GM19351 (cell line): ENCODE measurements around the gene PRPF39.
"Not testable (repeated sequence)": the region's sequence is repeated elsewhere in the genome, so short reads cannot be mapped to it uniquely, and the experiment has no call there.

Experiments
- ATAC-seq: cut with Tn5 transposase; IDR thresholded peaks from one replicate; pipeline ENCODE4 v1.9.1; 2021; ENCODE audit warnings: mild to moderate bottlenecking, moderate library complexity; ENCODE audit not compliant: unreplicated experiment

Gene PRPF39

GRCh38 chr14:45081096-45081495, 2.8 kb upstream of the PRPF39 start:
- not testable (repeated sequence) for ATAC-seq

- ATAC-seq: no peak
Measured at GRCh38 chr14:45082420-45082819, 1.5 kb upstream of the PRPF39 start.

GRCh38 chr14:45083617-45083975, 320 bp upstream of the PRPF39 start:
- peak; percentile 16 for ATAC-seq

DNA sequence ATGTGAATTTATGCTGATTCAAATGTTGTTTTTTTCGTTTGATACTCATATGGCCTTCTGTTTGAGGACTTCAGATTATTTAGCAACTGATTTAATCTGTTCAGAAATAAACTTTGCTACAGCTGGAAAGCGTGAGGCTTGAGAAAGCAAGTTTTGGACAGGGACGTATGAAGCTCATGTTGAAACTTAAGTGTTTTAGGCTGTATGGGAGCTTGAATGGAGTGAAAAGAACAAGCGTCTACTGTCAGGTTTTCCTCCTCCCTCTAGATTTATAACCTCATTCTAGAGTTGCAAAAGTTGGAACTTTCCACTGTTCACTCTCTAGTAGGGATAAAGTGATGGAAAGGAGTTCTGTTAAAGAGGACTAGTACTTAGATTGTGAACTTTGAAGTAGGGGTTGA, 1.0 kb downstream of the PRPF39 start:
- no peak for ATAC-seq

DNA sequence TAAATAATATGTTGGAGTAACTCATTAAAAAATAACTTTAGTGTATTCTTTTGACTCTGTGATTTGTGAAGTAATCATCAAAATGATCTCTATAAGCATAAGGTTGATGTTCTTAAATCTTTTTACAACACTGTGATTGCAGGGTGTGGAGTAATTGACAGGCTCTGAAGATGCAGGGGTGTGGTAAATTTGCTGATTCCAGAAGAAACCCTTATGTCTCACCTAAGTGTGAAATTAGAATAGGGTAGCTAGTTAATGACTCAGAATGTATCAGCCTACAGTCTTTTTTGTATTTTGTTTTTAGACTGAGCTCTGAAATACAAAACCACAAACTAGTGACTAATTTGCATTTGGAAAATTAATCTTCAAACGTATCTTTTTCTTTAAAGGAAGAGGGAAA, 5.9 kb downstream of the PRPF39 start:
- ATAC-seq: peak; percentile 84

DNA sequence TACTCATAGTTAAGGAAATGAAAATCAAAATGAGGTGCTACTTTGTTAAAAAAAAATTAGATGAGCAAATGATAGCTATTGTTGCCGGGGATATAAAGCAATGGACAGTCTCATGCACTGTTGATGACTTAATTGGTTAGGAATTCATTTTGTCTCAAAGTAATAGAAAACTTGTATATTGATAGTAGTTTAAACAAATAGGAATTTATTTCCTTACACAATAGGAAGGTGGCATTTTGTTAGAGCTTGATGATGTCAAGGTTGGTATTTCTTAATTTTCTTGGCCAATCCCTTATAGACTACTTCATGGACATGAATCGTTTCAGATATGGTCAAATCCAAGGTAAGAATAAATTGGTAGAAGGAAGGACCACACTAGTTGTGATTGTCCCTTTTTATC, 7.8 kb downstream of the PRPF39 start:
- ATAC-seq: no peak

- no peak for ATAC-seq
Measured at GRCh38 chr14:45094275-45094674, 10.4 kb downstream of the PRPF39 start.

DNA sequence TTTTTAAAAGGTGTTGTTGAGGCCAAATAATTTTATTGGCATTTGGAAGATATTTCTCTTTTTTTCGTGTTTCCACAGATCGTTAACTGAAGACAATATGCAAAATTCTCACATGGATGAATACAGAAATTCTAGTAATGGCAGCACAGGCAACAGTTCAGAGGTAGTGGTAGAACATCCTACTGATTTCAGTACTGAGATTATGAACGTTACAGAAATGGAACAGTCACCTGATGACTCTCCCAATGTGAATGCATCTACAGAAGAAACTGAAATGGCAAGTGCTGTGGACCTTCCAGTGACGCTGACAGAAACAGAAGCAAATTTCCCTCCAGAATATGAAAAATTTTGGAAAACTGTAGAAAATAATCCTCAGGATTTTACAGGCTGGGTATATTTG, 11.2 kb downstream of the PRPF39 start:
- no peak for ATAC-seq

DNA sequence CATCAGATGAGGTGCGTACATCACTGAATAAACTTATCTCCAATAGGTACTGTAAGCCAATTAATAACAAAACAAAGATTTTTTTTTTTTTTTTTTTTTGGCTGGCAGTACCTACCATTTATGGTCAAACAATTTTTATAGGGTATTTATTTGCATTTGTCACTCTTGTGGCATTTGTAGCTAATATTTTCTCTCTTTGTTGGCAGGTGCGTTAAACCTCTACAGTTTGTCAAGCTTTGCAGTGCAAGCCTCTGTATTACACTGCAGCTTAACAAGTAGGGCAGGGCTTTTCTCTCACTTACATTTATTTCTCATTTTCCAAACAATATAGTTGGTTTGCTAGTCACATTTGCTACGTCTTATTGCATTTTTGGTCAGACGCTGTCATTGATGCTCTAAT, 12.3 kb downstream of the PRPF39 start:
- ATAC-seq: no peak

GRCh38 chr14:45103806-45104205, 19.9 kb downstream of the PRPF39 start:
- ATAC-seq: no peak

GRCh38 chr14:45104561-45104960, 20.6 kb downstream of the PRPF39 start:
- ATAC-seq: no peak

- no peak for ATAC-seq
Measured at GRCh38 chr14:45112896-45113781, 29.2 kb downstream of the PRPF39 start.

GRCh38 chr14:45114327-45114726, 30.4 kb downstream of the PRPF39 start:
- ATAC-seq: no peak

DNA sequence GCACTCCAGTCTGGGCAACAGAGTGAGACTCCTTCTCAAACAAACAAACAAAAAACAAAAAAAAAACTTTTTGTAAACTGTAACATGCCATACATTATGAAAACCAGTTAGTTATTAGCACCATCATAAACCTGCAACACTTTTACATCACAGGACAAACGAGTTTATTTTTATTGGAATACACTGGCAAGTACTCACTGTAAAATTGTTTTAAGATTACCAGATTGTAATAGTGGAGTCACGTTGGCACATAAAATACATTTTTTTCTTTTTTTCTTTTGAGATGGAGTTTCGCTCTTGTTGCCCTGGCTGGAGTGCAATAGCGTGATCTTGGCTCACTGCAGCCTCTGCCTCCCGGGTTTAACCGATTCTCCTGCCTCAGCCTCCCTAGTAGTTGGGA, 34.7 kb downstream of the PRPF39 start:
- no peak for ATAC-seq

DNA sequence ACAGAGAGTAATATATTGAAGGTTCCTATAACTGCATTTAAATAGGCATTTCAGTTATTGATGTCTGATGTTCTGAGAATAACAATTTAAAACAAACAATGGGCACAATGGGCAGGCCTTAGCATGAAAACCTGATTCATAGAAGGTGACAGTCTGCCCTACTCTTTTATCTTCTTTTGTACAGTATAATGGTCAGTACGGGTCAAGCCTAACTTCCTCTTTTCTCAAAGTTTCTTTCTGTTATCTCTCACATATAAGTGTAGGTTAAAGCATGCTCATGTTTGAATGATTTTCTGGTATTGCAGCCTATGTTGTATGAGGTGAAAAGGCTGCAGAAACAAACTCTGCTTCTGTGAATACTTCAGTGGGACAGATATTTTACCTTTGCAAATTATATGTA, 36.2 kb downstream of the PRPF39 start:
- ATAC-seq: peak; percentile 77

- no peak for ATAC-seq
Measured at GRCh38 chr14:45123271-45123670, 39.4 kb downstream of the PRPF39 start.

DNA sequence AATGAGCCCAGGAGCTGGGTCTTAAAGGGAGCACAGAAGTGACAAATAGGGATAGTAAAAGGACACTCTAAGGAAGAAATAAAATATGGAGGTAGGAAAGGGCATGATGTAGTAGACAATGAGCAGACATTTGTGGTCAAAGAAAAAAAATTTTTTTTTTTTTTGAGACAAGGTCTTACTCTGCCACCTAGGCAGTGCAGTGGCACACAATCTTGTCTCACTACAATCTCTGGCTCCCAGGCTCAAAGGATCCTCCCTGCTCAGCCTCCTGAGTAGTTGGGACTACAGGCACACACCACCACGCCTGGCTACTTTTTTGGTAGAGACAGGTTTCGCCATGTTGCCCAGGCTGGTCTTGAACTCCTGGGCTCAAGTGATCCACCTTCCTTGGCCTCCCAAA, 41.8 kb downstream of the PRPF39 start:
- no peak for ATAC-seq

- ATAC-seq: no peak
Measured at GRCh38 chr14:45128963-45129629, 45.2 kb downstream of the PRPF39 start.

DNA sequence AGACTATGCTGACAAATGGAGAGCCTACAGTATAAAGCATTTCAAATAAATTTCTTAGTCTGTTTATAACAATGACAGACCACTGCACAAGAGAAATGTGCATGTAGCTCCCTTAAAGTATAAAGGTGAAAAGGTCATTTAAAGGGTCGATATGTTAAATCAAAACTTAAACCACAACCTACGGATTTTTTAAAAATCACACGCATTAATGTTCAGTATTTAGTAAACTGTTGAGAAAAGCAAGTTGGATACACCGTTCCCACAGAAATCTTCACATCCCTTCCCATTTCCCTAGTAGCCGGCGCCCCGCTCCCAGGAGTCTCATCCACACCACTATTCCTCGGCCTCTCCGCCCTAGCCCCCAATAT, 49.8 kb downstream of the PRPF39 start:
- no peak for ATAC-seq

DNA sequence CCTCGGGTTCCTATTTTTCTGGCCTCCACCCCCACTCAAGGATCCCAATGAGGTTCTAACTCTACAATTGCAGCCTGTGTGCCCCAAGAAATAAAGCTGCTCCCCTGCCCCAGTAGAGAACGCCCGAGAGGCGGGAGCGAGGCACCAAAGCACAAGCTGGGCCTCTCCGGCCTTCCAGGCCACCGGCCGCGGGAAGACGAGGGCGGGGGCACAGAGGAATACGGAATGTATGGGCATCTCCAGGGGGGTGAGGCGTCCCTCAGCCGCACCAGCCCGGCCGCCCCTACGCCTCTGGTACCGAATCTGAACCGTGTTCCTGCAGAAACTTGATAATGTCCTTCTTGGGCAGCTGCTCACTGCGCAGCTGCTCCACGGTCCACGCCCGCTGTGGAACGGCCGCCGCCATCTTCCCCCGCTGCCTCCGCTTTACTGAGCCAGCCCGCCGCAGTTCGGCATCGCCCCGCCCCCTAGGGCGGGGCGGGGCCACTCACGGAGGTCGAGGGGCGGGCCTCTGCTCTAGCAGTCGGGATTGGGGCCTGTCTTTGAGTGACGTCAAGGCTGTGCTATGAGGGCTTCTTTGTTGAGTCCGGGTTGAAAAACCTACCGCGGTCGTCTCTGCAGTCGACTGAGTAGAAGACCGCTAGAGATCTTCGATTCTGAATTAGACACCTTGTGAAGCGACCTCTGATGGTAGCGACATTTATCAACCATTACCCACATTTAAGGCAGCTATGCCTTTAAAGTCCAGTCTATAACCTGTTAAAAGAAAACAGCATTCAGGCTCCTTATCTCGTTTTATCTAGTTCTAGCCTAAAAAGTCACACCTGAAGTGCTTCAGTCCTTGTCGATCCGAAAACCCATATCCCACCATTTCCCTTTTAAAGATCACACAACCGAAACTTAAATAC, 50.4 kb downstream of the PRPF39 start, which contains the start of gene FKBP3:
TSS of gene FKBP3 (minus strand) at position 431 of the 908 bp plus-strand sequence. CDS start at position 406, 25 bp downstream.
- peak; percentile 85 for ATAC-seq

DNA sequence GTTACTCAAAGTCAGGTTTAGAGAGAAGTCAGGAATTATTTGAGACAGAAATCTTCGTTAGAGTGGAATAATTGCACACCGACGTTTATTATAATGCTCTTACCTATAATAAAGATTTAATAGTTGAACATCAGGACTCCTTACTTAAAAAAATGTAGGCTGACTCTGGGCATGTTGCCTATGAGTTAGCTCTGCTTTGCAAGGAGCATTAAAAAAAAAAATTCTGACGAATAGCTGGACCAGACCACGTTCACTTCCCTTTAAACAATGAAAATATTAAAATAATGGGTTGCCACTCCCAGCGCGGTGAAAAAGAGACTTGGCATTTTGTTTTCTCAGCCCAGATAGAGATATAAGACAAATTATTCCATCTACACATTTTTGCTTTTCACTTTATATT, 51.2 kb downstream of the PRPF39 start:
- ATAC-seq: no peak
